ENCODE results near the gene NAV2. TPM values are rescaled to one million over a fixed set of nuclear protein-coding genes. Genes with fewer than 3 reads are reported as not detected.

NAV2 gene
- total RNA-seq, 1 donor from 2014 or later = 44.8 TPM

GRCh38 chr11:19690885-19691284 lies 21.8 kb upstream of the NAV2 start:
- intact Hi-C loops (cut with DNase I) = no loop called here
- no peak for DNase-seq
- no peak for ATAC-seq
- H3K27me3 ChIP-seq = no peaks in the 10 kb centered on the region
- H3K27ac ChIP-seq = no peak overlapping the region
- H3K36me3 ChIP-seq = no peaks in the 10 kb centered on the region
- no peak overlapping the region for H3K4me3 ChIP-seq
- H3K4me1 ChIP-seq = no peaks in the 10 kb centered on the region
- TF ChIP-seq CTCF (IDR thresholded peaks at IDR 0.05) = no peak
- H3K9me3 ChIP-seq = no peaks in the 10 kb centered on the region

GRCh38 chr11:19691815-19692500 lies 20.7 kb upstream of the NAV2 start:
- no peaks in the 10 kb centered on the region for H3K4me1 ChIP-seq
- peak; percentile 19 for ATAC-seq
- H3K4me3 ChIP-seq = no peak overlapping the region
- H3K27ac ChIP-seq = no peak overlapping the region
- H3K27me3 ChIP-seq = no peaks in the 10 kb centered on the region
- DNase-seq = no peak
- no peak for TF ChIP-seq CTCF (IDR thresholded peaks at IDR 0.05)
- H3K36me3 ChIP-seq = no peaks in the 10 kb centered on the region
- H3K9me3 ChIP-seq = no peaks in the 10 kb centered on the region
- intact Hi-C loops (cut with DNase I) = no loop called here

- no peak for DNase-seq
- Histone ChIP-seq H3K27me3 (no peaks in the 10 kb centered on the region), H3K36me3 (no peaks in the 10 kb centered on the region), H3K9me3 (no peaks in the 10 kb centered on the region), H3K4me3 (no peak overlapping the region), H3K27ac (no peak overlapping the region), H3K4me1 (peaks cover under 1% of the 10 kb centered on the region)
- TF ChIP-seq CTCF (IDR thresholded peaks at IDR 0.05) = no peak
- ATAC-seq = no peak
- intact Hi-C loops (cut with DNase I) = no loop called here
These were observed 19.5 kb upstream of the NAV2 start for GRCh38 chr11:19693146-19693545.

- no peaks in the 10 kb centered on the region for H3K27me3 ChIP-seq
- intact Hi-C loops (cut with DNase I) = no loop called here
- H3K36me3 ChIP-seq = no peaks in the 10 kb centered on the region
These were observed 17.8 kb upstream of the NAV2 start for GRCh38 chr11:19694796-19695345.

GRCh38 chr11:19696073-19696472 lies 16.6 kb upstream of the NAV2 start:
- no peak for TF ChIP-seq CTCF (IDR thresholded peaks at IDR 0.05)
- H3K4me3 ChIP-seq = no peak overlapping the region
- DNase-seq (no peak), ATAC-seq (no peak)
- H3K27ac ChIP-seq = no peak overlapping the region
- no peaks in the 10 kb centered on the region for H3K9me3 ChIP-seq
- H3K27me3 ChIP-seq = no peaks in the 10 kb centered on the region
- H3K4me1 ChIP-seq = peaks cover 4% of the 10 kb centered on the region
- intact Hi-C loops (cut with DNase I) = no loop called here
- H3K36me3 ChIP-seq = no peaks in the 10 kb centered on the region

More at GRCh38 chr11:19694796-19695345, 17.8 kb upstream of the NAV2 start:
- H3K4me3 ChIP-seq = no peak overlapping the region
- peaks cover 4% of the 10 kb centered on the region for H3K4me1 ChIP-seq
- TF ChIP-seq CTCF (IDR thresholded peaks at IDR 0.05) = no peak
- H3K9me3 ChIP-seq = no peaks in the 10 kb centered on the region
- ATAC-seq (no peak), DNase-seq (no peak)
- H3K27ac ChIP-seq = no peak overlapping the region

Data from upper lobe of right lung (tissue), 1 donor.